ENCODE results near the gene COX17. TPM values are rescaled to one million over a fixed set of nuclear protein-coding genes. Genes with fewer than 3 reads are reported as not detected.
A peak's percentile ranks its signal among the peaks of the same experiment; 100 is the strongest.

The COX17 gene
- 10 to 100 TPM; 49.2 to 53.6 TPM for total RNA-seq
- long read RNA-seq, donor 1, transcript COX17-201 (3 exons, 684 nt) = major isoform, 17 of 20 reads
- long read RNA-seq, donor 1, partial matches to known transcripts = 0 of 20 reads
- long read RNA-seq, donor 1, other reads (novel, unspliced or antisense) = 2 of 20 reads
- long read RNA-seq, donor 2, transcript COX17-201 (3 exons, 684 nt) = major isoform, 9 of 11 reads
- long read RNA-seq, donor 2, partial matches to known transcripts = 1 of 11 reads
- long read RNA-seq, donor 2, other reads (novel, unspliced or antisense) = 0 of 11 reads

DNA sequence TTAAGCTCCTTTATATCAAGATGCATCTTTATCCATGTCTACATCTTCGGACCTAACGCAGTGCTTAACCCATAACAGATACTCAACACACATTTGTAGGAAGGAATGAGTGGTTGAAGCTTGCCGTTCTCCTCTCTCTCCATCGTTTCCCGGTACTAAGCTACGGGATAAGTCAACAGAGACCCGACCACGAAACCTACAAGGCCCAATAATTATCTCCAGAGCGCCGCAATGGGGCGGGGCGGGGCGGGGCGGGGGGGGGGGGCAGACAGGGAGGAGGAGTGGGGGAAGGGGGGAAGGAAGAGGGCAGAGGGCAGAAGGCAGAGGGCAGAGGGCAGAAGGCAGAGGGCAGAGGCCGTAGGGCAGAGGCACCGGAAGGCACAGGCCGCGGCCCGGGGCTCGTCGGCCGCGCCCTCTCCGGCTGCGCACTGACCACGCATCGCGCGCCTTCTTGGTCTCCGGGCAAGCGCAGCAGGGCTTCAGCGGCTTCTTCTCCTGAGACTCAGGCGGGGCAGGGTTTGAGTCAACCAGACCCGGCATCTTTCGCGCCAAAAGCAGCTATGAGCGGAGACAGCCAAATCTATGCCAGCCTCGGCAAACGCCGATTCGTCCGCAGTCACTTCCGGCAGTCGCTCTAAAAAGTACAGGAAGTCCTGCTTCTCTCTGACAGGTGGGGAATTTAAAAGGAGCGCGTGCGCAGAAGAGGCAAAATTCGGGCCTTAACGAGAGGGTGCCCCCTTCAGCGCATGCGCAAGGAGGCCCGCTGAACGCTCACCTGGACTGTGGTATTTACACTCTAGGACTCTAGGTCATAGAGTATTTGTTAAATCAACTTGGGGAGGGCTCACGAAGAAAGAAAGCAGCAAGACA is at the start of gene COX17:
COX17 (minus strand) TSS at position 636 of the 870 bp plus-strand sequence; CDS start at position 540, 96 bp downstream.
- peak; percentile 98 for DNase-seq (ENCODE audit: low spot score)
- intact Hi-C loops (cut with DNase I) = loop anchor here in 1 of 2 donors (10.0 kb wide), 1 partner anchor 92 kb away; no protein-coding TSS in a partner anchor

DNA sequence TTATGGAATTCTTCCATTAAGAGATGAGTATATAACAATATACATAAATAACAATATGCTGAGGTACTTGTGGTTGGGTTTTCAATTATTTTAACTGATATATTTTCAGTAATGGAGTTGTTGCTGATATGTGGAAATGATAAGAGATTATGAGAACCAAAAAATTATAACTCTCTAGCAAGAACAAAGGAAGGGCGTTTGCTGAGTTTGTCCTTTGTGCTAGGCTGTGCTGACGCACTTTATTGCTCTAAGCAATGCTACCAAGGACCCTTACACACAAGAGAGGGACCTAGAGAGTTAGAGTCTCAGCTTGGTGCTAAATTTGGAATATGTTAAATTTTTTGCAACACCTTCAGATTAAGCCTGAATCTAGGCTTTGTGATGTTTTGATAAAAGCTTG is 49.7 kb upstream of the COX17 start:
- no peak for DNase-seq (ENCODE audit: low spot score)

GRCh38 chr3:119723022-119723421 is 45.8 kb upstream of the COX17 start:
- intact Hi-C loops (cut with DNase I) = no loop called here
- DNase-seq (ENCODE audit: low spot score) = no peak

More for the DNA sequence above, 49.7 kb upstream of the COX17 start:
- intact Hi-C loops (cut with DNase I) = no loop called here

- DNase-seq (ENCODE audit: low spot score) = no peak
- intact Hi-C loops (cut with DNase I) = no loop called here
Measured at GRCh38 chr3:119717520-119717919, 40.3 kb upstream of the COX17 start.

- DNase-seq (ENCODE audit: low spot score) = no peak
- intact Hi-C loops (cut with DNase I) = no loop called here
Measured at GRCh38 chr3:119716998-119717397, 39.8 kb upstream of the COX17 start.

DNA sequence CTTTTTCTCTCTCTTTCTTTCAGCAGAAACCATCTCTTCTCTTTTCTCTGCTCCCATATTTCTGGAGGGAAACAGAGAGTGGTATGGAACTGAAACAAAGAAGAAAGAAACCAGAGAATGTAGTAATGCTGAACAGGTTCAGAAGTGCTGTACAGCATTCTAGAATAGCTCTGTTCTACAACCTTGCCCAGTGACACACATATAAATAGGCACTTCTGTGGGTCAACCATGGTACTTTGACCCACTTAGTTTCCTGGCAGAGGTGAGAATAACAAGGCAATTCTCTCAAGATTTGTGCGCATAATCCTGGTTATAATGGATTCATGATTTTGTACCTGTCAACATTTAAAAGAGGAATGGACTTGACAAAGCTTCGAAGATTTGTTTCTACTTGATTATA is 37.9 kb upstream of the COX17 start:
- no peak for DNase-seq (ENCODE audit: low spot score)
- intact Hi-C loops (cut with DNase I) = no loop called here

DNA sequence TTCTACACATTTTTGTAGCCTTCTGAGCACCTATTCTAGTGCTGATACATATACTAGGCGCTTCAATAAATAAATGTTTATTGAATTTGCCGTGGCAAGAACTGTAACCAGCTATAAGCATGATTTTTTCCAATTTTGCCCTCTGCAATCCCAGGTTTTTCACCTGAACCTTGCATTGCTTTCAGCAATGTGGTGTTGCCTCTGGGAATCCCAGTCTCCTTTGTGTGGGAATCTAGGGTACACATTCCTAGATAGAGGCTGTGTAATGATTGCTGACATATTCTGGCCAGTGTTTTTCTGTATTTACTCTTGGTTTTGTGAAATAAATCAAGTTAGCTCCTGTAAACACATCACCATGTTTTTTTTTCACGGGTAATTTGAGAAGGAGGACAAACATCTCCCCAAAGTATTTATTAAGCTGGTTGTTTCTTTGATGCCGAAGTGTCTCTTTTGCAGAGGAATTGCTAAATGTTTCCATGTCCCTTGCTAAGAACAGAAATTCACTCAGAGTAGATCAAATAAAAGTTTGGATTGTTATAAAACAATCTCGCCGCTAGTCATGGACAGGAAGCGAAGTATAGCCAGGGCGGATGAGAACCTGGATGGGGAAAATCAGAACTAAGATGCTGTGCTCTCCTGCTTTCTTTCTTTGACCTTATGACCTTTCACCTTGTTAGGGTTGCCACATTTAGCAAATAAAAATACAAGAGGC is 26.8 kb upstream of the COX17 start:
- no peak for DNase-seq (ENCODE audit: low spot score)
- intact Hi-C loops (cut with DNase I) = no loop called here

GRCh38 chr3:119702530-119703527 is 25.6 kb upstream of the COX17 start, which contains the start of gene CFAP91:
TSS of gene CFAP91 (plus strand) at chr3:119703022. CDS start at chr3:119703099, 77 bp downstream.
- DNase-seq (ENCODE audit: low spot score) = peak; percentile 99
- intact Hi-C loops (cut with DNase I) = no loop called here

DNA sequence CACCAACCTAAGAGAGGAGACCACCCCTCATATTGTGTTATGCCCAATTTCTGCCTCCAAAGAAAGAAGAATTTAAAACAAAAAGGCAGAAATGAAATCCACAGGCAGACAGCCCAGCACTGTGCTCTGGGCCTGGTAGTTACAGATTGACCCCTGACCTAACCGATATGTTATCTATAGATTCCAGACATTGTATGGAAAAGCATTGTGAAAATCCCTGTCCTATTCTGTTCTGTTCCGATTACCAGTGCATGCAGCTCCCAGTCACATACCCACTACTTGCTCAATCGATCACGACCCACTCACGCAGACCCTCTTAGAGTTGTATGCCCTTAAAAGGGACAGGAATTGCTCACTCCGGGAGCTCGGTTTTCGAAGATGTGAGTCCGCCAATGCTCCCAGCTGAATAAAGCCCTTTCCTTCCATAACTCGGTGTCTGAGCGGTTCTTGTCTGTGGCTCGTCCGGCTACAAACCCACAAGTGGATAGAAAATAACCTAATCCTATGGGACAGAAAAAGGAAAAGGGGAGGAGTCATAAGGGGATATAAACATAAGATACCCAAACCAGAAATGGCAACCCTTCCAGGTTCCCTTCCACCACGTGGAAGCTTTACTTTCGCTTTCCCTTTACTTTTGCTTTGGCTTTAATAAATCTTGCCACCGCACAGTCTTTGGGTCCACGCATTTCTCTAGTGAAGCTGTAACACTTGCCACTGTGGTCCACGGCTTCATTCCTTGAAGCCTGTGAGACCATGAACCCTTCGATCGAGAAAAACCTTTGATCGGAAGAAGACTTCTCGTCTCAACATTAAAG is 23.9 kb upstream of the COX17 start:
- intact Hi-C loops (cut with DNase I) = no loop called here
- no peak for DNase-seq (ENCODE audit: low spot score)

DNA sequence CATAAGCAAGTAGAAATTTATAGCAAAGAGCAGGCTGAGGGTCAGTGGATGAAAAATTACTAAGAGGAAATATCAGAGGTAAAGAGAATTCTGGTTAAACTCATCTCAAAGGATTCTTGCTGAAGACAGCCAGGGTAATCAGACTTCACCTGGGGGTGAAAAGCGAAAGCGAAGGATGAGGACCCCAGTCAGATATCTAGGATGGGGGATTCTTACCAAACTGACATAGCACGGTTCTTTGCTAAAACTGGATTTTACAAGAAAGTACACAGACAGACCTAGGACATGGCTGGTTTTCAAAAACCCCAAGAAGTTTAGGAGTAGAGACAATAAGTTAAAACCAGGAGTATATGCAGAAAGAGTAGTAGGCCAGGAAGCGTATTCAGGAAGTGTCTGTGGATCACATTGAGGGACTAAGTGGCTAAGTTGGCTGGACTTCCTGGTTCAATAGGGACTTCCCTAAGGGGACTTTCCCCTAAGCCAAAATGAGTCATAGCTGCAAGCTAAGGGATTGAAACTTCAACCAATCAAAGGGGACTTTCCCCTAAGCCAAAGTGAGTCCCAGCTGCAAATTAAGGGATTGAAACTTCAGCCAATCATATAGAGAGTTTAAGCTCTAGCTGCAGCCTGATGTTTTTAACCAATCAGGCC is 23.2 kb upstream of the COX17 start:
- intact Hi-C loops (cut with DNase I) = no loop called here

GRCh38 chr3:119697394-119697793 is 20.2 kb upstream of the COX17 start:
- intact Hi-C loops (cut with DNase I) = no loop called here
- no peak for DNase-seq (ENCODE audit: low spot score)

More for the DNA sequence above, 23.2 kb upstream of the COX17 start:
- no peak for DNase-seq (ENCODE audit: low spot score)

- no peak for DNase-seq (ENCODE audit: low spot score)
- intact Hi-C loops (cut with DNase I) = no loop called here
Measured at GRCh38 chr3:119695480-119695879, 18.3 kb upstream of the COX17 start.

GRCh38 chr3:119690043-119690656 is 12.9 kb upstream of the COX17 start:
- no peak for DNase-seq (ENCODE audit: low spot score)
- intact Hi-C loops (cut with DNase I) = no loop called here

DNA sequence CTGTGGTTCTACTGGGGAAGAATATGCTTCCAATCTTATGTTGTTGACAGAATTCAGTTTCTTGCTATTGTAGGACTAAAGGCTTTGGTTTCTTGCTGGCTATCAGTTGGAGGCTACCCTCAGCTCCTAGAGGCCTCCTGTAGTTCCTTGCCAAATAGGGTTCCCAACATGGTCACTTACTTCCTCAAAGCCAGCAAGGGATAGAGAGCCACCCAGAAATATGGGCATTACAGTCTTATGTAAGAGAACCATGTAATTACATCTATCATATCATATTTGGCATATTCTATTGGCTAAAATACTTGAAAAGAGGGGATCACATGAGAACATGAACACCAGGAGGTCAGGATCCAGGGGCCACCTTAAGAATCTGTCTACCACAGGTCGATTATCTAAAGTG is 6.2 kb upstream of the COX17 start:
- DNase-seq (ENCODE audit: low spot score) = no peak
- intact Hi-C loops (cut with DNase I) = loop anchor here (10.0 kb wide), 2 partner anchors 159 to 189 kb away; partner anchors contain the start of gene TIMMDC1 (in 1 of the 2)

GRCh38 chr3:119681279-119681678 is 4.1 kb upstream of the COX17 start:
- intact Hi-C loops (cut with DNase I) = loop anchor here (10.0 kb wide), 2 partner anchors 156 to 186 kb away; partner anchors contain the start of gene TIMMDC1 (in 1 of the 2)
- DNase-seq (ENCODE audit: low spot score) = no peak

DNA sequence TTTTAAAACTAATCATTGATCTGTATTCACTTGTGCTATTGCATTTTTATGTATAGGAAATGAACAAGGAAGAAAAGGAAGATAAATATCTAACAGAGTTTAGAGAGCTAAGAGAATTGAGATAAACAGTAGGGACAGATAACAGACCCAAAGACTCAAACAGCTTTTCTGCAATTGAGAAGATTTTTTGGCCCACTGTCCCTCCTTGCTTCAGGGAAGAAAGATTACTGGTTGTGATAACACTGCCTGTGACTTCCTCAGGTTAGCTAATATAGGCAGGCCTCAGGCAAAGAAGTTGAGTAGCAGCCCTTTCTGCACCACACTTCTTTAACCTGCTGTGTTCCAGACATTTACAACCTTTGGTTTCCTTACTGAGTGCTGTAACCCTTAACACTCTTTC is 2.7 kb upstream of the COX17 start:
- no peak for DNase-seq (ENCODE audit: low spot score)
- intact Hi-C loops (cut with DNase I) = loop anchor here (10.0 kb wide), 3 partner anchors 95 to 185 kb away; partner anchors contain the start of gene TIMMDC1 (in 1 of the 2)

Measured in posterior vena cava (tissue), 2 donors.